Activated naive CD4-positive, alpha-beta T cell treated with anti-CD3 and anti-CD28 coated beads, Interleukin-2, amount 50 U/mL, for 16 hours (primary cell): Measurements from ENCODE around the gene PTPN14.
"Not testable (repeated sequence)": the region's sequence is repeated elsewhere in the genome, so short reads cannot be mapped to it uniquely, and the experiment has no call there.

Experiments
- DNase-seq: peaks from one replicate; pipeline ENCODE4 v3.0.0-alpha.2; 2020

The PTPN14 gene

DNA sequence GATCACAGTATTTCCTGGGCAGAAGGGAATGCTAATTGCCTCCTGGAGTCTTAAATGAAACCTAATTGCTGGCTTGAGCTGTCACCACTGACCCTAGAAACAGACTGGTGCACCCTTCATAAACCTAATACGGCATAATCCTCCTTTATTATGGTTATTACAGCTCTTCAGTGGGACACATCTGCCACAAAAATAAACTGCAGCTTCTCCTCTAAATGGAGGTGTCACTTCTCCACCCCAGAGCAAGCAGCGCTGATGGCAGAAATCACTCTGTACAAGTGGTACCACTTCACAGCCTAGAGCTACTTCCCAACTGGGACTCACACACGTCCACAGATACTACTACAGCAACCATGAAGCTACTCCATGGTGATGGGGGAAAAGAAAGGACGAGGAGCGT is 11.1 kb downstream of the PTPN14 start:
- no peak for DNase-seq

DNA sequence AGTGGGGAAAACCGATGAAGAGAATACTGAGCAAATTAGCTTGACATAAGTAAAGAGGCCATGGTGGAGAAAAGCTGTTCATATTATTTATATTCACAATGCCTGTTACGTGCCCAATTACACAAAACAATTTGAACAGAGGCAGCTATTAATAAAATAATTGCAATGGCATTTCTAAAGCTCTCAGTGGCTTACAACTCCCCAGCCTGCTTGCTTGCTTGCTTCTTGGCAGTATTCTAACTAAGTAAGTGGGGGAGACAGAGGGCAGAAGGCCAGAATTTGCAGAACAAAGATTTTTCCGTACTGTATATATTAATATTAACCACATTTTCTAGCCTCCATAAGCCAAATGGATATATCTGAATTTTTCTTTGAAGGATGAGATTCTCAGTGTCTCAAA is 12.9 kb downstream of the PTPN14 start:
- no peak for DNase-seq

DNA sequence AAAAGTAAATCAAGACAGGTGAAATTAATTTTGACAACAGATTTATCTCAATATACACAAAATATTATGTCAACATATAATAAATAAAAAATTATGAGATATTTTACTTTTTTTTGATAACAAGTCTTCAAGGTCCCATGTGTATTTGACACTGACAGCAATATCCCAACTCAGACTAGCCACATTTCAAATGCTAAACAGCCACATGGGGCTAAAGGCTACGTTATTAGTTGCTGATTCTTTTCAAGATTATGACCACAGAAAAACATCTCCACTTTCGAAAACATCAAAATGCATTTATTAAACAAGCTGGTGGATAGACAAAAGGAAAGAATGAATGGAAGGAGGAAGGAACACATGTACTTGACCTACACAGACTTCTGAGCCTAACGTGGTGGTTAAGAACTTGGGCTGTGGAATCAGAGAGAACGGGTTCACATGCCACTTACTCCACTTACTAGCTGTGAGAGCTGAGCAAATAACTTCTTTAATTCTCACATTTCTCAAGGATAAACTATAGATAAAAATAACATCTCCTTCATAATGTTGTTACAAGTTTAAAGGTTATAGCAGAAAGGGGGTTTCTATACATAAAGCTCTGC is 13.4 kb downstream of the PTPN14 start:
- DNase-seq = no peak

DNA sequence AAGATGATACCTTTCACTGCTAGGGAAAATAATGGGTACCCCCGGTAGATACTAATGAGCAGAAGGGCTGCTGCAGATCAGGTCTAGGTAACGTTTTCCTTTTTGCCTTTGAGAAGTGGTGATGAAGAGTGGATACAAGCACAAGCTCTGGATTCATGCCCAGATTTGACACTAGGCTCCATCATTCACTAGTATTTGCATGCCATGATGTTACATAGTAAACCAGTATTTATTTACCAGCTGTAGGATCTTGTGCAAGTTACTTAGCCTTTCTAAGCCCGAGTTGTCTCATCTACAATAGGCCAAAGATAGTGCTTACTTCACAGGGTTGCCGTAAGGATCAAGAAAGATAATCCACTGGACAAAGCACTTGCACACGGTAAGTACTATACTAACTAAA is 14.2 kb downstream of the PTPN14 start:
- no peak for DNase-seq

DNA sequence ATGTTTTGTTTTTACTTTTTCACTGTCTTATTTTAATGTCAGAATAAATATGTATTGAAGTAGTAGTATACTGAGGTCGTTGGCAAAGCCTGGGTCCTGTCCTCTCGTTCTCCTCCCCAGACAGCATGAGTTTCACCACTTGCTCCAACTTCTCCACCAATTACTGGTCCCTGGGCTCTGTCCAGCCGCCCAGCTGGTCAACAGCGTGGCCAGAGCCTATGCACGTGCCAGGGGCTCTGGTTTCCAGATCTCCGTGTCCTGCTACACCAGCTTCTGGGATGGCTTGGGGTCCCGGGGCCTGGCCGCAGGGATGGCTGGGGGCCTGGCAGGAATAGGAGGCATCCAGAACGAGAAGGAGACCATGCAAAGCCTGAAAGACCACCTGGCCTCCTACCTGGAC is 19.3 kb downstream of the PTPN14 start:
- no peak for DNase-seq

DNA sequence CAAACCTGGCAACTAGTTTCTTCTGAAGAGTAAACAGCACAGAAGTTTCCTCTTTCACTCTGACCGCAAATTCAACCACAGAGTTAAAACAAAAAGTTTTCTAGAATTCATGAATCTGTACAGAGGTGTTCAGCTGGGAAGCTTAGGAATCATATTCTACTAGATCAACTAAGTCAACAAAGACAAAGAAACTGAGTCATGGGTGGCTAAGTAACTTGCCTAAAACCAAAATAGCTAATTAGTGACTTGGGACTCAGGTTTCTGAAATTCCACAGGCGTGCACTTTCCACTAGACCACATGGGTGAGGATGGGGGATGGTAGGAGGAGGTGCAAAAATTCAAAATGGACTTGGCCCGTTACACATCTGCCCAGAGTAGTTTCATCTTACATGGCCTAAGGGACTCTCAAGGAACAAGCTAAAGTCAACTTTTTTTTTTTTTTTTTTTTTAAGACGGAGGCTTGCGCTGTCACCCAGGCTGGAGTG is 25.8 kb downstream of the PTPN14 start:
- no peak for DNase-seq

DNA sequence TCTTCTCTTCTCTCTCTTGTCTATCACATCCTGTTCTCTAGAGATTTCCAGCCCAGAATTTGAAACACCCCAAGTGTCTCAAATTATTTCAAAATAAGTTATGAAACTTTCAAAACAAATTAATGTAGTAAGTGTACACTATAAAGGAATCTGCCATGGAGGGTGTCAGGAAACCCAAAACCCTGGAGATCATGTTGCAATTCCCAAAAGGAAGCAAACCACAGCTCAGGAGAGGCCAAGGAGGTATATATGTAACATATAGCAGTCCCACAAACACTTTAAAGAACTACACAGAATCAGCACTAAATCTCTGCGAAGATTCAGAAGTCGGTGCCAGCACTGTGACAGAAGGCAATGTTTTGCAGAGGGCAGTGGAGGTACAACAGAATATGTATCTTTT is 26.6 kb downstream of the PTPN14 start:
- DNase-seq = no peak

DNA sequence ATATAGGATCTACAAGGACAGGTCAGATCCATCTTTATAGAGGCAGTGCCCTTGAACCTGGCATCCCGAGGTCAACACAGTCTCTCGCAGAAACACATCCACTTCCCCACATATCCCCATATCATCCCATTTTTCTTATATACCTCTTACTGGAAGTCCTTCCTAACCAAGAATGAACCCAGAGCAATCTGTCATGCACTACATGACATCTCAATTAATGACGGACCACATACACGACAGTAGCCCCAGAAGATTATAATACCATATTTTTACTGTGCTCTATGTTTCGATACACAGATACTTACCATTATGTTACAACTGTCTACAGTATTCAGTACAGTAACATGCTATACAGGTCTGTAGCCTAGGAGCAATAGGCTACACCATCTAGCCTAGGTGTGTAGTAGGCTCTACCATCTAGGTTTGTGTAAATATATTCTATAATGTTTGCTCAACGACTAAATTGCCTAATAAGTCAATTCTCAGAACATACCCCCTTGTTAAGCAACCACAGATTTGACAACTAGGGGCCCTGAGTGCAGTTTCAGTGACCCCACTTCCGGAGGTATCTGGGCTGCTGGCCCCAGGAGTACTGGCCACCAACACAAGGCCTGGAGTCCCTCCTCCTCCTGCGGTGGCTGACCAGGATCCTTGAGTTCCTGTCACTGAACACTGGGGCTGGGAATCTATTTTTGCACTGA is 28.1 kb downstream of the PTPN14 start:
- DNase-seq = no peak

DNA sequence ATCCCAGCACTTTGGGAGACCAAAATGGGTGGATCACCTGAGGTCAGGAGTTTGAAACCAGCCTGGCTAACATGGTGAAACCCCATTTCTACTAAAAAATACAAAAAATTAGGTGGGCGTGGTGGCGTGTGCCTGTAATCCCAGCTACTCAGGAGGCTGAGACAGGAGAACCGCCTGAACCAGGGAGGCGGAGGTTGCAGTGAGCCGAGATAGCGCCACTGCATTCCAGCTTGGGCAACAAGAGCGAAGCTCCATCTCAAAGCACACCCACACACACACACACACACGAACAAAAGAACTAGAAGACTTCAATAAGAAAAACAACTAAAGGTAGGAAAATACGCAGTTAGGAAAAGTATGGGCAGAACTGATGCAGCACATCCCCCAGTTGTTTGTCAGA is 29.9 kb downstream of the PTPN14 start:
- not testable (repeated sequence) for DNase-seq

DNA sequence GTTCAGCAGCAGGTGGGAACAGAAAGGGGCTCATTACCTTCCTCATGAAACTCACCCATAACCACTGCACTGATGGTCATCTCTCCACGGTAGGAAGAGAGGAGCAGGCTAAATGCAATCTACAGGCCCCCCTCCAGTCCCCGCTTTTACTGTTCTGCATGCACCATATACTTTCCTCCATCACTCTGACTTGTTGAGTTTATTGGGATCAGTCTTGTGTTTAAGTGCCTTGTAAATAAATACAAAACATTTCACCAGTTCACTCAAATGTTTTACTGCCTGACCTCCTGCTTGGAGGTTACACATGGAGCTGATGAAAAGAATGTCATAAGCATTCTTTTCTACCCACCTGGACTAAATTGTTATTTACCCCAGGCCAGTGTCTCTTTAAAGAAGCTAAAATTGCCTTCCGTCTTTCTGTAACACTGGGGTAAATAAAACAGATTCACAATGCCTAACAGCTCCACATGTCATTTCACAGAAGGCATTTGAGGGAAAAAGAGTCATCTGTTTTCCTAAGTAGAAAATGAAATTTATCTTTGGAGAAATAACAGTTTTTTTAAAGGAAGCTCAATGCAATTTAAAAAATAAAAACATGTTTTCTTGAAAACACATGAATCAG is 30.7 kb downstream of the PTPN14 start:
- no peak for DNase-seq

DNA sequence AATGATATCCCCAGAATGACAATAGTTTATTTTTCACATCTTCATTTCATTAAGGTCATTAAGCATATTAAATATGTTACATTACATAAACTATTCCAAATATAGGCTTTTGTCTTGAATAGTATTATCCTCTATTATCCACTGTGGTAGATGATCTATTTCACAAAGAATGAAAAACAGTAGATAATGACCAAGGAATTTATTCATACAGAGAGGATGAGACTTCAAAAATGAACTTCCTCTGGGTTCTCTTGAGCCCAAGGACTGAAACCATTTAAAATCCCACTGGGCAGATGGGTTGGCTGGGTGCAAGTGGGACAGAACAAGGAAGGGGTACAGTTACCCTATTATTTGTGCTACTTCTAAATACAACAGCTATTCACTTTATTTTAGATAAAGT is 33.0 kb downstream of the PTPN14 start:
- DNase-seq = no peak

DNA sequence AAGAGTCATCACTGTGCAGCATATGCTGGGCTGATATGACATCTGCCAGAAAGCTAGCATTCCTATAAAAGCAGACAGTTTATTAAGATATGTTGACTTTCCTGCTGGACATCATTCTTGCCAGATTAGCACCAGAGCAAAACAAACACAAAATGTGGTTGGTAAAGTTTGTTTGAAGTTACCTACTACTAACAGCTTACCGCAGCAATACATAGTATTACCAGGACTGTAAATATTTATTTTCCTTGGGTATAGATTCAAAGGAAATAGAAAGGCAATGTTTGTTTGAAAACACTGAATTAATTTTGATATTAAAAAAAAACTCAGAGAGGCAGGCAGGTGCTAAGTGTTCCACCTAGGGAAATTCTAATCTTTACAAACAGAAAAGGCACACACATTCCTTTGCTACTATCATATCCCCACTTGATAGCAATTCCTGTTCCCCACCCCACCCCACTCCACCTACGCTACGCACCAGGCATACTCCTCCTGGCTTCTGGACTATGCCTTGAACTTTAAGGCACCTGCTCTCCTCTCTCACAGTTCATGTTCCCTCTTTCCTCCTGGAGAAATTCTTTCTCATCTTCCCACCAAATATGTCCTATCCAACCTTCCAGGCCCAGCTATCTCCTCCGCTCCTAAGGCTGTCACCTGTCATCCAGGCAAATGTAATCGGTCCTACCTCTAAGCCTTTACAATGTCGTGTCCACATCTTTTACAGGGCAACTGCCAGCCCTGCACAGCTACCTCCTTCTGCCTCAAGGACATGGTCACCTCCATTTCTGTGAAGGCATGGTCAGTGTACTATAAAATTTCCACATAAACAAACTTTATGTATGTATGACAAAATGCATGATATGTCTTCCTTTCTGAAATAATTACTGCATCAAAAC is 34.7 kb downstream of the PTPN14 start:
- no peak for DNase-seq

DNA sequence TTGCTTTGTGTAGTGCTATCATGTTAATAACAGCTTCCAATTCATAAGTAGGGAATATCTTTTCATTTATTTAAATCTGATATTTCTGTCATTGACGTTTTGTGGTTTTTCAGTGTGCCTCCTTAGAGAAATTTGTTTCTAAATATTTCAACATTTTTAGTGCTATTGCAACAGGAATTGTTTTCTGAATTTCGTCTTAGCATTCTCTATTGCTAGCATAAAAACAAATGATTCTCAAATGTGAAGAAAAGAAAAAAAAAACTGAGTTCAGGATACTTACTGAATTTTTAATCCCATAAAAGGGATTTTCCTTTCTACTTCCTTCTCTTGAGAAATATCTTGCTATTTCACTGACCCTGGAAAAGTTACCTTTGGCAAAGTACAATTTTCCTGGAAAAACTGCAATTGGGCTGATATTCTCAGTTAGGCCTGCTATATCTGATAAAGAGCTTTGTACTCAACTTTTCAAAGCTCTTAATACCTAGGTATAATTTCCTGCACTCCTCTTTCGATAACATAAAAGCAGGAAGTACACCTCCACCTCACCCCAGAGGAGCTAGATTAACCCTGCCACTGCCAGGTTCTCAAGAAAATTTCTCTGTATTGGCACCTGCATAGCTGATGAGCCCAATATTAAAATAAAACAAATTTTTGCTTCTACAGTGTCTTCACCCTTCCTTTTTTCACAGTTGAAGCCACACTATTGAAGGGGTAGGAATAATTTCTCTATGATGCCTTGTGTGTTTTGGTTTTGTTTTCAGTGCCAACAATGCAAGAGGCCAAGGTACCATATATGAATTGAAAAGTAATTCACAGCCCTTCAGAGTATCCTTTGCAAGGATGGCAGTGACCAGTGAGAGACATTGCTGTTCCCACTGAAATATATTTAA is 35.6 kb downstream of the PTPN14 start:
- no peak for DNase-seq

DNA sequence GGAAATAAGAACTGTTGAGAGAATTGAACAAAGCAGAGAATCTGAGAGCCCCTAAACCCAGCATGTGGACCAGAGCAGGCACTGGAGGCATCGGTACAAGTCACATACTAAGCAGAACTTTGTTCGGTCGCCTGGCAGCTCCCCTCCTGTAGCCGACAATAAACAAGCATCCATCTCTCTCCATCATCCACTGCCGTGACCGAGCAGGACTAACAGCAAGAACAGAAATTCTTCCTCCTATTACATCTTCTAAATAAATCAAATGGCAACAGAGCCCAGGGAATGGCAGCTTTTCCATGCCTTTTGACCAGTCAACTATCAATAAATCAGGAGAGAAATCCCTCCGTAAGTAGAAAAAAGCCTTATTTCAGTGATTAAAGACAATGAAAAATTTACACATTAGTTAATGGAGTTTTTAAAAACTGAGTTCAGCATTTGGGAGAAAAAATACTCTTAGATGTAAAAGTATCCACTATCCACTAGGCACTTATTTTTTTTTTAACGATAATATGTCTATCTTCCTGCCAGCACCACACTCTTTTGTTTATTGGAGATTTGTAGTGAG is 36.5 kb downstream of the PTPN14 start:
- no peak for DNase-seq

DNA sequence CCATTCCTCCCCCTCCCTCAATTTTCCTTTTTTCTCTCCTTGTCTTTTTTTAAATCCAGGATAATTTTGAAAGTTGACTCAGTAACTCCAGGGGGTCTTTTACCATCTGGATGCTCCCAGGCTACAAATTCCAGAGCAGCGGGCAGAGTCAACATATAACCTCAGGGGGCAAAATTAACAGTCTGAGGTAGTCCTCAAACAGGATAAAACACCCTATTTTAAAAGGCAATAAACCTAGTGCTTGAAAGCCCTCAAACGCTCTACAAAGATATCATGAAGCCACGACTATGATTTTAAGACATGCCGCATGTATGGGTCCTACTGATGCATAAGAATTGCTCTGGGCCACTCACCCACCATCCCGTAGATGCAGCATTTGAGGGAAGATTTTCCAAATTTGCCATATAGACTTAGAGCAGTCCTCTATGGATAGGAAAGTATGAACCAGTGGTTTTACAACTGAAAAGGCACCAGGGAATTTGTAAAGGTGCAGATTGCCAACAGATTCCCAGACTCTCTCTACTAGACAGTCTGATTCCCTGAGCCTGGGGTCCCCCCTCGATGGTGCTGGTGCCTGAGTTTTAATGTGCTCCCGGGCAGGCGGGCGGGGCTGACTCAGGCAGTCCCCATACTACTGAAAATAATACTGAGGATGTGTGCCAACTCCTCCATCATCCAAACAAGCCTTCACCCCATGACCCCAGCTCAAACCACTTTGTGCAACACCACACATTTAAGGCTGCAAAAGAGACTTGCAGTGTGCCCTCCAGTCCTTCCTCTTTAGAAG is 37.2 kb downstream of the PTPN14 start:
- no peak for DNase-seq

DNA sequence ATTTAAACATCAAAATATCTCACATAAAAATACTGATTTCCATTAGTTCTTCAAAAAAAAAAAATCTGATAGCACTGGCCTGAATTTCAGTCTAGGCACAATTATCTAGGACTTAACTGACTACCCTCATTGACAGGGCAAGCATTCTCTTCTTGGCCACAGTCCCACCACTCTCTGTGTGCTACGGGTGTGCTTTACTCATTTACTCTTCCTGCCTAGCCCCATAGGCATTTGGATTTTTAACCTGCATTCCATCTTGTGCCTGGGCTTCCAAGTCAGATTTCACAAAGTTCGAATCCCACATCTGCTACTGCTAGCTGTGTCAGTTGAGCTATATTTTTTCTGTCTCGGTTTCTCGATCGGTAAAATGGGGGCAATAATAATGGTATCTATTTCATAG is 38.0 kb downstream of the PTPN14 start:
- DNase-seq = no peak

DNA sequence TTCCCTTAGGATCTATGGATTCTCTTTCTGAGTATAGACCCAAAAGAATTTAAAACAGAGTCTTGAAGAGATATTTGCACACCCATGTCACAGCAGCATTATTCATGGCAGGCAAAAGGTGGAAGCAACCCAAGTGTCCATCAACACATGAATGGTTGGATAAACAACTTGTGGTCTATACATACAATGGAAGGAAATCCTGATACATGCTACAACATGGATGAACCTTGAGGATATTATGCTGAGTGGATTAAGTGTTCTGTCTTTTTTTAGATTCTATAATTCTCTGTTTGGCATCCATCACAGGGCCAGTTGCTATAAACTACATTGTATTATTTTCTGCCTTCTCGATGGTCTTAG is 39.8 kb downstream of the PTPN14 start:
- no peak for DNase-seq

DNA sequence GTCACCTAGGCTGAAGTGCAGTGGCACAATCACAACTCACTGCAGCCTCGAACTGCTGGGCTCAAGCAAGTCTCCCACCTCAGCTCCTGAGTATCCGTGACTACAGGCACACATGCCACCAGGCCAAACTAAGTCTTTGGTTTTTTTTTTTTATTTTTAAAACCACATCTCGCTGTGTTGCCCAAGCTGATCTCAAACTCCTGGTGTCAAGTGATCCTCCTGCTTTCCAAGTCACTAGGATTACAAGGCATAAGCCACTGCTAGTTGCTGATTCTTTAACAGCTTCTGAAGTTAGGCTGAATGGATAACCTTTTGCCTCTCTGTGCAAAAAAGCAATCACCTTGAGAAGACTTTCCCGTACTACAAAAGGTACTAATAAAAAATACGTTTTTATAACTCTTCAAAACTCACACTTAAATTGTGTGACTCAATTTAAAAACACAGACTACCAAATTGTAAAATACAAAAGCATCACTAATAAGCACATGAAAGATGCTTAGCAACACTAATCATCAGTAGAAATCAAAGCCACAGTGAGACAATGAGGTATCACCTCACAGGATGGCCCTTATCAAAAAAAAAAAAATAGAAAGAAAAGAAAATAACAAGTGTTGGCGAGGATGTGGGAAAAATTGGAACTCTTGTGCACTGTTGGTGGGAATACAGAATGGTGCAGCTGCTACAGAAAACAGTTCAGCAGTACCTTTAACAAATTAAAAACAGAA is 40.3 kb downstream of the PTPN14 start:
- no peak for DNase-seq

DNA sequence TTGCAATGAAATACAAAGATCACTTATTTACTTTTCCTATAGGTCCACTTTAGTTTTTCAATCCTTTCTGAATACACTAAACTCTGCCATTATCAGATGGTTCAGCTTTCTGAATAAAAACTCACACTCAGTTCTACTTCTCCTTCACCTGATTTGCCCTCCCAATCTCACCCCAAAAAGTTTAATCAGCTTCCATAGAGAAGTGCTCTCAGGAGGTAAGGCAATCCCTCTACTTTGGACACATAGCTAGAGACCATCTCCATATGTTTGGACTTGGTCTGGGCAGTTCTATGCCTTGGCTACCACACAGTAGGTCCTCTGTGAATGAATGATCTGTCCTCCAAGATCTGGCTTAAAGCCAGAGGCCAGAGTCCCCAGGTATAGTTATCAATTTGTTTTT is 40.9 kb downstream of the PTPN14 start:
- DNase-seq = no peak

DNA sequence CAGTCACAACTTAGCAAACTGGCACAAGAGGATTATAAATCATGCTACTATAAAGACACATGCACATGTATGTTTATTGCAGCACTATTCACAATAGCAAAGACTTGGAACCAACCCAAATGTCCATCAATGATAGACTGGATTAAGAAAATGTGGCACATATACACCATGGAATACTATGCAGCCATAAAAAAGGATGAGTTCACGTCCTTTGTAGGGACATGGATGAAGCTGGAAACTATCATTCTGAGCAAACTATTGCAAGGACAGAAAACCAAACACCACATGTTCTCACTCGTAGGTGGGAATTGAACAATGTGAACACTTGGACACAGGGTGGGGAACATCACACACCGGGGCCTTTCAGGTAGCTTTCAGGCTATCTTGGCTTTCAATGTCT is 41.8 kb downstream of the PTPN14 start:
- not testable (repeated sequence) for DNase-seq
